DMS53 (cell line): Measurements from ENCODE around the gene PLCG1.

Experiments
- DNase-seq: peaks from one replicate; lab custom pipeline; 2025; lab: John Stamatoyannopoulos, UW

PLCG1 gene

DNA sequence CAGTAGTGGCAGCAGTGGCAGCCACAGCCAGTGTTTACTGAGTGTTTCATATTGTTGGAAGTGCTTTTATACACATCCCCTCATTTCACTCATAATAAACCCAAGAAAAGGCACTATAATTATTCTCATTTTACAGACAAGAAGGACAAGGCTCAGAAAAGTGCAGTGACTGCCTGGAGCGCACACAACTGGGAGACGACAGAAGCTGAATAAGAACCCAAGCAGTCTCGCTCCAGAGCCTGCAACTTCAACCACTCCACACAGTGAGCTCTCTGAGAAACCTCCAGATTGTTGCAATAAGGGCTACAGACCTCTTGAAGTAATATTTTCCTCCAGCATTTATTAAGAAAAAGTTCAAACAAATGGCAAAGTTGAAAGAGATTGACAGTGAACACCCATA lies 76.9 kb downstream of the PLCG1 start:
- DNase-seq, result no peak

- DNase-seq, result no peak
Measured at GRCh38 chr20:41214666-41215065, 77.3 kb downstream of the PLCG1 start.

GRCh38 chr20:41217422-41217821 lies 80.1 kb downstream of the PLCG1 start:
- no peak for DNase-seq

- no peak for DNase-seq
Measured at GRCh38 chr20:41218466-41218865, 81.1 kb downstream of the PLCG1 start.

GRCh38 chr20:41219824-41220223 lies 82.5 kb downstream of the PLCG1 start:
- DNase-seq, result no peak

- DNase-seq, result no peak
Measured at GRCh38 chr20:41221614-41222218, 84.4 kb downstream of the PLCG1 start.

GRCh38 chr20:41222296-41222695 lies 85.0 kb downstream of the PLCG1 start:
- no peak for DNase-seq

GRCh38 chr20:41222703-41223102 lies 85.4 kb downstream of the PLCG1 start:
- DNase-seq, result no peak

DNA sequence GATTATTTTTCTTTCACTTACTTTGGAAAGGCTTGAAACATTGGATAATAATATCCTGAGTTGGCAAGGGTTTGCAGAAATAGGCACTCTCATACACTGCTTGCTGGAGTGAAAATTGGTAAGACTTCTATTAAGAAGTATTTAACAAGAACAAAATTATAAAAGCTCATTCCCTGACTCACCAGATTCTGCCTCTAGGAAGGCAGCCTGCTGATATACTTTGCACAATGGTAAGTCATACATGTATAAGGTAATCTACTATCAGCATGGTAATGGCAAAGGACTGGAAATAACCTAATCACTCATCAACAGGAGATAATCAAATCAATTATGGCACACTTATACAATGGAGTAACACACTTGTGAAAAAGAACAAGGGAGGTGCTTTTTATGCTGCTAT lies 85.8 kb downstream of the PLCG1 start:
- DNase-seq, result no peak

DNA sequence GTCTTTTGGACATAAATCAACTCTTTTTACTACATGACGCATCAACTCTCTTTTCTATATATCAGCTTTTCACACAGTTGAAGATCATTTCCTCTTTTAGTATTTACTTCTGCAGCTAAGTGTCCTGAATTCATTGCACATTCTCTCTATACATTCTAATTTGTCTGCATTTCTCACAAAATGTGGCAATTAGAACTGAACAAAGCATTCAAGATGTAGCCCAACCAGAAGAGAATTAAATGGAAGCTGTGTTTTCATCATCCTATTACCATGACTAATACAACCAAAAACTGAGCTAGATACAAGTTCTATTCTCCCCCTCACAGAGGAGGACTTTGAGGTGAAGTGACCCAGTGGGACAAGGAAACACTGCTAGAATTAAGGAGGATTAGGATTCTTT lies 86.9 kb downstream of the PLCG1 start:
- no peak for DNase-seq

GRCh38 chr20:41225091-41225490 lies 87.7 kb downstream of the PLCG1 start:
- no peak for DNase-seq

- no peak for DNase-seq
Measured at GRCh38 chr20:41226426-41226825, 89.1 kb downstream of the PLCG1 start.
